ENCODE data around the gene SV2B.

DNA sequence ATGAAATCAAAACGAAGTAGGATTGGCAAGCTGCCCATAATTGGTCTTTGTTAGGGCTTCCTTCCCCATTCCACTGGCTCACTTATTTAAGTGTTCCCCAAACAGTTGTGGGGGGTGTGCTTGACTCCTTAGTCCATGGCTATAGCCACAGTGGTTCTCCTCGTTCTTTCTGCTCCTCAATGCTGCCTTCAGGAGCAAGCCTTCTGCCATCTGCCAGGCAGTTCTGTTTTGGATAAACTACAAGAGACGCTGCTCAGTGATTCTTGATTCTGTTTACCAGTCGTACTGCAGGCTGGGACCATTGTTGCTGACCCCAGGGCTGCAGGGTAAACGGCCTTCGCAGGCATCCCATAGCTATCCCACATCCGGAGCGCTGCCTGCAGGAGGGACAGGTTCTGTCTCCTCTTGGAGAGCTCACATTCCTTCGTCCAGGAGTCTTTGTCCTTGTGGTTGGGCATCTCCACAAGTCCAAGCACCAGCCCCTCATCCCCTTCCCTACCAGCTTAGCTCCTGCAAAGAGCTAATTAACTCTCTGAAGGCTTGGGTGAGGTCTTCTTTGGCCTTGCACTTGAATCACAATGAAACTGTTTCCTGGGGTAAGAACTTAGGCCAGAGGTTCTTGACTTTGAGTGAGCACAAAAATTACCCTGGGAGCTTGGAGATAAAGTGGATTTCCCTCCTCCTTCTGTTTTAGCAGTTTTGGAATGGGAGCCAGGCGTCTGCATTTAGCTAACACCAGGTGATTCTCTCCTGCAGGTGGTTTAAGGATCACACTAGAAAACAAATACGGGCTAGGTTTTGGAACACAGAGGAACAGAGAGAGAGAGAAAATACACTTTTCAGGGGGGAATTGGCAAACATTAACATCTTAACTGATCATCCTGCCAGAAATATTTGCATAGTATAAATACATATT, 114.9 kb downstream of the SV2B start:
- TF ChIP-seq, protein P1, sequence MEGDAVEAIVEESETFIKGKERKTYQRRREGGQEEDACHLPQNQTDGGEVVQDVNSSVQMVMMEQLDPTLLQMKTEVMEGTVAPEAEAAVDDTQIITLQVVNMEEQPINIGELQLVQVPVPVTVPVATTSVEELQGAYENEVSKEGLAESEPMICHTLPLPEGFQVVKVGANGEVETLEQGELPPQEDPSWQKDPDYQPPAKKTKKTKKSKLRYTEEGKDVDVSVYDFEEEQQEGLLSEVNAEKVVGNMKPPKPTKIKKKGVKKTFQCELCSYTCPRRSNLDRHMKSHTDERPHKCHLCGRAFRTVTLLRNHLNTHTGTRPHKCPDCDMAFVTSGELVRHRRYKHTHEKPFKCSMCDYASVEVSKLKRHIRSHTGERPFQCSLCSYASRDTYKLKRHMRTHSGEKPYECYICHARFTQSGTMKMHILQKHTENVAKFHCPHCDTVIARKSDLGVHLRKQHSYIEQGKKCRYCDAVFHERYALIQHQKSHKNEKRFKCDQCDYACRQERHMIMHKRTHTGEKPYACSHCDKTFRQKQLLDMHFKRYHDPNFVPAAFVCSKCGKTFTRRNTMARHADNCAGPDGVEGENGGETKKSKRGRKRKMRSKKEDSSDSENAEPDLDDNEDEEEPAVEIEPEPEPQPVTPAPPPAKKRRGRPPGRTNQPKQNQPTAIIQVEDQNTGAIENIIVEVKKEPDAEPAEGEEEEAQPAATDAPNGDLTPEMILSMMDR (IDR thresholded peaks at IDR 0.05), result no peak
- TF ChIP-seq POLR2A (IDR thresholded peaks at IDR 0.05), result no peak
- no peak for TF ChIP-seq EP300 (IDR thresholded peaks at IDR 0.05)
- TF ChIP-seq POLR2AphosphoS5 (IDR thresholded peaks at IDR 0.05), result no peak

Data from stomach (tissue), 4 donors.